ENCODE data around the gene EEPD1. TPM values are rescaled to one million over a fixed set of nuclear protein-coding genes. Genes with fewer than 3 reads are reported as not detected.

The EEPD1 gene
- total RNA-seq, 2 experiments from 2014 or later = 1.4 to 3.3 TPM

DNA sequence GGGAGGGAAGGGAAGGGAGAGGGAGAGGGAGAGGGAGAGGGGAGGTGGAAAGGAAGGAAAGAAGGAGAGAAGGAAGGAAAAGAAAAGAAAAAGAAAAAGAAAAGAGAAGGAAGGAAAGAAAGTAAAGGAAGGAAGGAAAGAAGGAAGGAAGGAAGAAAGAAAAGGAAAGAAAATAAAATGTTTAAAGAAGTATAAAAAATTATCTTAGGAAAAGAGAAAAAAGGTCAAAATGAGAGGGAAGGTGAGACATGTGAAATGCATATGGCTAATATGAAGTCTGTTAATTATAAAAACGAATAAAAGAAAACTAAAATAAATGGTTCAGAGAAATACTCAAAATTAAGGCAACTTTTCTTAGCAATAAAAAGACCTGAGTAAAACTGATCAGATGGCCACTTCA, 190.5 kb downstream of the EEPD1 start:
- no peak overlapping the region for H3K27ac Mint-ChIP-seq
- no peaks in the 10 kb centered on the region for H3K9me3 Mint-ChIP-seq (ENCODE audit: low read depth)
- H3K36me3 Mint-ChIP-seq = peaks cover 1% of the 10 kb centered on the region
- no peaks in the 10 kb centered on the region for H3K4me1 Mint-ChIP-seq
- peaks cover 9% of the 10 kb centered on the region for H3K27me3 Mint-ChIP-seq
- ATAC-seq (no peak), DNase-seq (no peak)
- CTCF ChIA-PET = interaction anchor here (1.5 kb wide), 1 partner anchor 24 kb away, joined by 5 read pairs; no protein-coding TSS in a partner anchor
- H3K4me3 Mint-ChIP-seq = no peak overlapping the region

DNA sequence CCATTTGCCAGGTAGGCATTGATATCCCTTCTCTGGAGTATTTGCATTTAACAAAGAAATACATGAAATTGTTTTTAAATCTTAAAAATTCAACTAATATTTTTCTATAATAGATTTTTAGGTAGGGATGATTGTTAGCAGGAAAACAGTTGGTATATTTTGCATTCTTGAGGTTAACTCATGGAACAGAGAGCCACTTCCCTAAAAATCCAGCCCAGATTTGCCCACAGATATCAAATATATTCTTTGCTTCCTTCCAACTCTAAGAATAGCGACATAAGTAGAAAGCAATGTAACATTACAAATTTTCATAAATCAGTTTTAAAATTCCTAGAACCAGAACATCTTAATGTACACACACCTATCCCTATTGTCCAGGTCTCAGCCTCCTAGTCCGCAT, 191.6 kb downstream of the EEPD1 start:
- Mint-ChIP-seq H3K9me3 (ENCODE audit: low read depth) (no peaks in the 10 kb centered on the region), H3K4me1 (no peaks in the 10 kb centered on the region), H3K36me3 (peaks cover 1% of the 10 kb centered on the region), H3K27me3 (peaks cover 11% of the 10 kb centered on the region), H3K27ac (no peak overlapping the region), H3K4me3 (no peak overlapping the region)
- no peak for ATAC-seq
- no peak for DNase-seq
- CTCF ChIA-PET = no interaction called here

- H3K36me3 Mint-ChIP-seq = peaks cover 1% of the 10 kb centered on the region
- ATAC-seq = no peak
- no peak overlapping the region for H3K4me3 Mint-ChIP-seq
- no peak overlapping the region for H3K27ac Mint-ChIP-seq
- DNase-seq = no peak
- no peaks in the 10 kb centered on the region for H3K9me3 Mint-ChIP-seq (ENCODE audit: low read depth)
- CTCF ChIA-PET = no interaction called here
- H3K4me1 Mint-ChIP-seq = no peaks in the 10 kb centered on the region
- peaks cover 11% of the 10 kb centered on the region for H3K27me3 Mint-ChIP-seq
Observed at GRCh38 chr7:36346260-36346831, 193.3 kb downstream of the EEPD1 start.

GRCh38 chr7:36348256-36348655, 195.2 kb downstream of the EEPD1 start:
- Mint-ChIP-seq H3K4me3 (no peak overlapping the region), H3K36me3 (no peaks in the 10 kb centered on the region), H3K27me3 (peaks cover 5% of the 10 kb centered on the region), H3K27ac (no peak overlapping the region), H3K9me3 (ENCODE audit: low read depth) (no peaks in the 10 kb centered on the region), H3K4me1 (no peaks in the 10 kb centered on the region)
- ATAC-seq (no peak), DNase-seq (no peak)
- CTCF ChIA-PET = interaction anchor here (1.2 kb wide), 1 partner anchor 29 kb away, joined by 5 read pairs; no protein-coding TSS in a partner anchor

DNA sequence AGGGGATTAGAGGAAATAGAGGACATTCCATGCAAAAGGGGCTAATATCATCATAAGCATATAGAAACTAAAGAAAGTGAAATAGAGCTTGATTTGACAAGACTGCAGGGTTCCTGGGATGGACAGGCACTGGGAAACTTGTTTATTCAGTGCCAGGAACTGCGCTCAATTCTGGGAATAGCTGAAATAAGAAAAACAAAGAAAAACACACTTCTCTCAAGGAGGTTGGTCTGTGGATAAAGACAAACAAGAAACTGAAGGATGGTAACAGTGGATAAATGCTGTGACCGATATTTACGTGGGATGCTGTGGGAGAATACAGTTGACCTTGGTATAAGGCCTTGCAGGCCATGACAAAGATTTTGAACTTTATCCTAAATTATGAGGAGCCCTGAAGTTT, 195.7 kb downstream of the EEPD1 start:
- peaks cover 5% of the 10 kb centered on the region for H3K27me3 Mint-ChIP-seq
- H3K27ac Mint-ChIP-seq = no peak overlapping the region
- H3K9me3 Mint-ChIP-seq (ENCODE audit: low read depth) = no peaks in the 10 kb centered on the region
- no peaks in the 10 kb centered on the region for H3K4me1 Mint-ChIP-seq
- no peaks in the 10 kb centered on the region for H3K36me3 Mint-ChIP-seq
- no peak overlapping the region for H3K4me3 Mint-ChIP-seq
- DNase-seq (no peak), ATAC-seq (no peak)
- CTCF ChIA-PET = interaction anchor here (1.2 kb wide), 1 partner anchor 29 kb away, joined by 5 read pairs; no protein-coding TSS in a partner anchor

GRCh38 chr7:36349626-36350025, 196.6 kb downstream of the EEPD1 start:
- H3K36me3 Mint-ChIP-seq = no peaks in the 10 kb centered on the region
- H3K27ac Mint-ChIP-seq = no peak overlapping the region
- H3K4me1 Mint-ChIP-seq = no peaks in the 10 kb centered on the region
- CTCF ChIA-PET = no interaction called here
- H3K9me3 Mint-ChIP-seq (ENCODE audit: low read depth) = no peaks in the 10 kb centered on the region
- H3K27me3 Mint-ChIP-seq = peaks cover 5% of the 10 kb centered on the region
- DNase-seq (no peak), ATAC-seq (no peak)
- H3K4me3 Mint-ChIP-seq = no peak overlapping the region

Other genes with a start within 250 kb of the EEPD1 start
- gene ANLN, start 236.6 kb downstream of the EEPD1 start, total RNA-seq = 10 to 100 TPM; 75.2 to 98.8 TPM

All from activated CD8-positive, alpha-beta memory T cell treated with anti-CD3 and anti-CD28 coated beads, Interleukin-2, amount 10 ng/mL, durations not matched to agents 7 days and 5 days (primary cell).